Testis (tissue), 2 donors: ENCODE results near the gene DAZL.

Experiments
- CTCF ChIP-seq, 3 experiments: fragments of 450-650 bp in 2 of 3; fragments of 200-600 bp in 1 of 3; sonication (generic) in 1 of 3; IDR thresholded peaks; one replicate each; pipeline ENCODE4 v1.5.1; 2016 to 2019; ENCODE audit warnings: antibody characterized with exemption in 3 of 3, mild to moderate bottlenecking in 2 of 3, moderate library complexity in 1 of 3
- POLR2A ChIP-seq: fragments of 450-650 bp; IDR thresholded peaks from one replicate; pipeline ENCODE4 v1.6.1; 2017; ENCODE audit warnings: antibody characterized with exemption, mild to moderate bottlenecking, moderate library complexity

DNA sequence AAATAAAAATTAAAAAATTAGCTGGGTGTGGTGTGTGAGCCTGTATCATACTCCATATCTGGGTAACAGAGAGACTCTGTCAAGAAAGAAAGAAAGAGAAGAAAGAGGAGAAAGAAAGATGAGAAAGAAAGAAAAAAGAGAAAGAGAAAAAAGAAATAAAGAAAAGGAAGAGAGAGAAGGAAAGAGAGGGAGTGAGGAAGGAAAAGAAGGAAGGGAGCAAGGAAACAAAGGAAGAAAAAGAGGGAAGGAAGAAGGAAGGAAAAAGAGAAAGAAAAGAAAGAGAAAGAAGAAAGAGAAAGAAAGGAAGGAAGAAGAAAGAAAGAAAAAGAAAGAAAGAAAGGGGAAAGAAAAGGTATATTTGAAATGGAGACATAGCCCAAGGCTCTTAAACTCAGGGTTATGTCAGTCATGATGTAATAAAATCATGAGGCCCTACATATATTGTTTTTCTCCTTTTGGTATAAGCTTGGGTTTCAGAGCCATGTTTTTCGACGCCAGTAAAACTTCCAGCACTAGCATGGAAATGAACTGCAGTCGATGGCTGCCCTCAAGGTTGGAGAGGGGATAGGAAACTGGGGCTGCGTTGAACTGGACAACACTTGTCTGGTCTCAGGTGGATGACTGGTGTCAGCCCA lies 53.8 kb downstream of the DAZL start:
- TF ChIP-seq POLR2A: no peak
- TF ChIP-seq CTCF (IDR thresholded peaks at IDR 0.05): no peak
